Measurements from ENCODE around the gene NFIX.

NFIX gene

GRCh38 chr19:12975221-12975741 lies 20.0 kb upstream of the NFIX start:
- no peak for TF ChIP-seq GATA3 (IDR thresholded peaks at IDR 0.05; ENCODE audit: low read depth, low read length)
- no peak; the same call in 1 of the 2 replicates for TF ChIP-seq GATA2 (IDR thresholded peaks at IDR 0.05; ENCODE audit: low read depth, low read length)

- TF ChIP-seq GATA3 (IDR thresholded peaks at IDR 0.05; ENCODE audit: low read depth, low read length) (no peak), GATA2 (IDR thresholded peaks at IDR 0.05; ENCODE audit: low read depth, low read length) (no peak)
These were observed 15.3 kb upstream of the NFIX start for GRCh38 chr19:12979974-12980373.

- TF ChIP-seq GATA3 (IDR thresholded peaks at IDR 0.05; ENCODE audit: low read depth, low read length) = no peak
These were observed 12.6 kb upstream of the NFIX start for GRCh38 chr19:12982648-12983047.

DNA sequence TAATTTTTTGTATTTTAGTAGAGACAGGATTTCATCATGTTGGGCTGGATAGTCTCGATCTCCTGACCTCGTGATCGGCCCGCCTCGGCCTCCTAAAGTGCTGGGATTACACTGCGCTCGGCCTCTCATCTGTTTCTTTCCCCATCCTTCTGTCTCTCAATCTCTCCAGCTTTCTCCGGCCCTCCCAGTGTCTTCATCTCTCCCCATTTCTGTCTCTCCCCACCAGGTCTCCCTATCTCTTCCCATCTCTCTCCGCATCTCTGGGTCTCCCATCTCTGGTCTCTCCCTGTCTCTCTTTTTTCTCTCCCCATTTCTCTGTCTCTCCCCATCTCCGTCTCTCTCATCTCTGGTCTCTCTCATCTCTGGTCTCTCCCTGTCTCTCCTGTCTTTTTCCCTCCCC lies 12.2 kb upstream of the NFIX start:
- no peak for TF ChIP-seq GATA2 (IDR thresholded peaks at IDR 0.05; ENCODE audit: low read depth, low read length)
- TF ChIP-seq GATA3 (IDR thresholded peaks at IDR 0.05; ENCODE audit: low read depth, low read length) = no peak

DNA sequence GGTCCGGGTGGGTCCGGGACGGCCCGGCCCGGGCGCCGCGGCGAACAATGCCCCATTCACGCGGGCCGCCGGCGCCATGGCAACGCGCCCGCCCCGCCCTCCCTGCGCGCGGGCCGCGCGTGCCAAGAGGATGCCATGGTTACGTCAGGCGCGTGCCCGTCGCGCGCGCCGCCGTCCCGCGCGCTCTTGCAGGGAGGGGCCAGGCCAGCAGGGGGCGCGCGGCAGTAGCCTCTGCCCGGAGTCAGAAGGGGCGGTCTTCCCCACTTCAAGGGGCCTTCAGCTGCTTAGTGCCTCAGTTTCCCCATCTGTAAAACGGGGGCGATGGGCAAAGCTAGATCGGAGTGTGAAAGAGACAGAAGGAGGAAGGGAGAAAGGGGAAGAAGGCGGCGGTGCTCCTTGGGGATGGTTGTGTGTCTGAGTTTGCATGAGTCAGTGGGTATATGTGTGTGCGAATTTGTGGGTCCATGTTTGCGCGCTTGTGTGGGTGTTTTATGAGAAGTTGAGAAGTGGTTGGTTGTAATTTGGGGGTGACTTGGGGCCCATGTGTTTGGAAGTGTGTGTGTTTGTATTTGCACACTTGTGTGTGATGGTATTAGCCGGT lies 11.6 kb upstream of the NFIX start:
- no peak for TF ChIP-seq GATA2 (IDR thresholded peaks at IDR 0.05; ENCODE audit: low read depth, low read length)
- no peak for TF ChIP-seq GATA3 (IDR thresholded peaks at IDR 0.05; ENCODE audit: low read depth, low read length)

GRCh38 chr19:12984143-12984627 lies 11.1 kb upstream of the NFIX start:
- TF ChIP-seq GATA2 (IDR thresholded peaks at IDR 0.05; ENCODE audit: low read depth, low read length) (no peak), GATA3 (IDR thresholded peaks at IDR 0.05; ENCODE audit: low read depth, low read length) (no peak)

GRCh38 chr19:12984683-12985048 lies 10.6 kb upstream of the NFIX start:
- TF ChIP-seq GATA3 (IDR thresholded peaks at IDR 0.05; ENCODE audit: low read depth, low read length) = no peak
- no peak for TF ChIP-seq GATA2 (IDR thresholded peaks at IDR 0.05; ENCODE audit: low read depth, low read length)

GRCh38 chr19:12985049-12985776 lies 10.1 kb upstream of the NFIX start:
- no peak for TF ChIP-seq GATA2 (IDR thresholded peaks at IDR 0.05; ENCODE audit: low read depth, low read length)
- TF ChIP-seq GATA3 (IDR thresholded peaks at IDR 0.05; ENCODE audit: low read depth, low read length) = no peak

DNA sequence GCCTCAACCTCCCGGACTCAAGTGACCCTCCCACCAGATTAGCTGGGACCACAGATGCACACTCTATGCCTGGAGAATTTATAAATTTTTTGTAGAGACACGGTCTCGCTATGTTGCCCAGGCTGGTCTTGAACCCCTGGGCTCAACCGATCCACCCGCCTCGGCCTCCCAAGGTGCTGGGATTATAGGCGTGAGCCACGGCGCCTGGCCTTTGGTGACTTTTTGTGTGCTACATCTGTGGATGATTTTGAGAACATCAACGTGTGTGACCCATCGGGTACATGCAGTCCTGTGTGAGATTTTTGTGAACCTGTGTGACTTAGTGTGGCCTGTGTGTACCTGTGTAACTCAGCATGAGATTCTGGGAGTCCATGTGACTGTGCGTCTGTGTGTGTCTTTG lies 8.5 kb upstream of the NFIX start:
- TF ChIP-seq GATA2 (IDR thresholded peaks at IDR 0.05; ENCODE audit: low read depth, low read length) (no peak), GATA3 (IDR thresholded peaks at IDR 0.05; ENCODE audit: low read depth, low read length) (no peak)

DNA sequence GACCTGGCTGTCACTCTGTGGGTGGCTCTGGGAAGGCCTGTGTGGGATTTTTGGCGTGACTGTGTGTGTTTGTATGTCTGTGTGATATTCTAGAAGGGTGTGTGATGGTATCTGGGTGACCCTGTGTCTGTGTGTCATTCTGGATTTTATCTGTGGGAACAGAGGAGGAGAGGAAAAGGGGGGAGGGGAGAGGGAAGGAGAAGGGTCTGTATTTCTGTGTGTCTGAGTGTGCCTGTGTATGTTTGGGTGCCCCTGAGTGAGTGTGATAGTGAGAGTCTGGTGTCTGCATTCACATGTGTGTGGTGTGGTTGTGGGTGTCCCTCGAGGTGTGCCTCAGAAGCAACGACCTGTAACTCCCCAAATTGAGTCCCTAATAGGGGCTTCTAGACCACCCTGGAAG lies 8.1 kb upstream of the NFIX start:
- TF ChIP-seq GATA3 (IDR thresholded peaks at IDR 0.05; ENCODE audit: low read depth, low read length) (no peak), GATA2 (IDR thresholded peaks at IDR 0.05; ENCODE audit: low read depth, low read length) (no peak)

DNA sequence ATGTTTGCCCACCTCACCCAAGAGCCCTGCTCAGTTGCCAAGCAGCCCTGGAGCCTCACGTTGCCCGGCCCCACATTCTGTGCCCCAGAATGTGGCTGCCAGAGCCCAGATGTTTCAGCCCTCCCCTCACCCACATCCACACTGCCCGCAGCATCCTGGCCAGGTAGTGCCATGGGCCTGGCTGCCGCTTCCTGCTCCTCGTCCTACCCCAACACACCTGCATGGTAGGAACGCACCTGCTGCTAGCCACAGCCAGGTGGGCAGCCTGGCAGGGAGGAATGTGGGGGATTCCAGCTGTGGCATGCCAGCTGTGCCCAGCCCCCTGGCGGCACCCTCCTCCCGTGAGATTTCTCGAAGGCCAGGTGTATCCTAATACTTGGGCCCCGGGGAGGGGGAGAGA lies 7.5 kb upstream of the NFIX start:
- TF ChIP-seq GATA3 (IDR thresholded peaks at IDR 0.05; ENCODE audit: low read depth, low read length) (no peak), GATA2 (IDR thresholded peaks at IDR 0.05; ENCODE audit: low read depth, low read length) (no peak)

DNA sequence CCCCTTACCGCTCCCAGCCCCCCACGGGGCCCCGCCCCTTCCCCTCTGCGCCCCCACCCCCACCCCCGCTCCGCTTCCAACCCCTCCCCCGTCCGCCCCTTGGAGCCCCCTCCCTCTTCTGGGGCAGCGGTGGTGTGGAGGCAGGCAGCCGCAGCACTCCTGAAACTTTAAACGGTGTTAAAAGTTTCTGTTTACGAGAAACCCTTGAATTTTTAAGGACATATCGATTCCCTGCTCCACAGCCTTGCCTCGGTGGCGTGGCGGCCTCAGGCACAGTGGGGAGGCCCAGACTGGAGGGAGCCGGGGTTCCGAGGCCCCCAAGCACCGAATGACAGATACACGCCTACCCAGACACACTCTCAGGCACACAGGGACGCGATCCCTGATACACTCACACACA lies 4.8 kb upstream of the NFIX start:
- TF ChIP-seq GATA3 (IDR thresholded peaks at IDR 0.05; ENCODE audit: low read depth, low read length) = no peak
- no peak for TF ChIP-seq GATA2 (IDR thresholded peaks at IDR 0.05; ENCODE audit: low read depth, low read length)

GRCh38 chr19:12990853-12991252 lies 4.4 kb upstream of the NFIX start:
- TF ChIP-seq GATA2 (IDR thresholded peaks at IDR 0.05; ENCODE audit: low read depth, low read length) (no peak), GATA3 (IDR thresholded peaks at IDR 0.05; ENCODE audit: low read depth, low read length) (no peak)

- no peak for TF ChIP-seq GATA2 (IDR thresholded peaks at IDR 0.05; ENCODE audit: low read depth, low read length)
- no peak for TF ChIP-seq GATA3 (IDR thresholded peaks at IDR 0.05; ENCODE audit: low read depth, low read length)
These were observed 4.0 kb upstream of the NFIX start for GRCh38 chr19:12991296-12991695.

GRCh38 chr19:12992729-12993128 lies 2.5 kb upstream of the NFIX start:
- TF ChIP-seq GATA3 (IDR thresholded peaks at IDR 0.05; ENCODE audit: low read depth, low read length) (no peak), GATA2 (IDR thresholded peaks at IDR 0.05; ENCODE audit: low read depth, low read length) (no peak)
